Uterus (tissue), 4 donors: ENCODE measurements around the gene C12orf75. TPM values are rescaled to one million over a fixed set of nuclear protein-coding genes. Genes with fewer than 3 reads are reported as not detected.

Experiments used
- DNase-seq, 2 donors: peaks; one replicate each; pipeline ENCODE4 v3.0.0-alpha.2; 2019 to 2020
- H3K27ac ChIP-seq, 2 donors: fragments of 200-600 bp; sonication (generic); 1 replicate in 1 of 2; 2 replicates in 1 of 2; pipeline ENCODE4 v1.5.1; 2016 to 2018
- H3K27me3 ChIP-seq, 2 donors: fragments of 200-600 bp; sonication (generic); one replicate each; pipeline ENCODE4 v1.5.1; 2018 to 2019; ENCODE audit warnings: control low read depth in 1 of 2
- H3K36me3 ChIP-seq, 2 donors: fragments of 200-600 bp; sonication (generic); one replicate each; pipeline ENCODE4 v1.5.1; 2019; ENCODE audit warnings: control low read depth in 1 of 2
- H3K4me1 ChIP-seq, 2 donors: fragments of 200-600 bp; sonication (generic); one replicate each; pipeline ENCODE4 v1.5.1; 2018 to 2019; ENCODE audit warnings: control low read depth in 1 of 2
- H3K4me3 ChIP-seq, 2 donors: fragments of 200-600 bp; sonication (generic); 1 replicate in 1 of 2; 2 replicates in 1 of 2; pipeline ENCODE4 v1.5.1; 2018 to 2019; ENCODE audit warnings: mild to moderate bottlenecking in 1 of 2
- H3K9me3 ChIP-seq, 2 donors: fragments of 200-600 bp; sonication (generic); one replicate each; pipeline ENCODE4 v1.5.1; 2019; ENCODE audit warnings: control low read depth in 1 of 2
- POLR2A ChIP-seq, 2 donors: fragments of 450-650 bp; IDR thresholded peaks; one replicate each; pipeline ENCODE4 v1.6.1; 2016; ENCODE audit warnings: antibody characterized with exemption in 2 of 2, mild to moderate bottlenecking in 1 of 2, moderate library complexity in 1 of 2
- intact Hi-C: fragments of 100-400 bp; cut with DNase I; formaldehyde crosslinking; loops from one replicate; pipeline ENCODE4 v1.15.1; 2023; ENCODE audit warnings: low total_unique reads
- total RNA-seq, 4 donors: library from RNA; depleted of rRNA in 3 of 4; stranded (reverse); fragments of >200 nt in 3 of 4; gene quantifications; one replicate each; pipeline versions ENCODE4 v1.1.0 to v1.2.4, GENCODE V29; 2014 to 2023
- TF ChIP-seq, protein P1 (sequence below), 4 experiments: fragments of 200-600 bp in 2 of 4; fragments of 450-650 bp in 2 of 4; sonication (generic) in 2 of 4; IDR thresholded peaks; one replicate each; pipeline ENCODE4 v1.5.1; 2016 to 2019; ENCODE audit warnings: antibody characterized with exemption in 4 of 4, mild to moderate bottlenecking in 2 of 4, moderate library complexity in 1 of 4
- donor health status: DM: yes; HTN: yes; CAD: no.

C12orf75 gene
- total RNA-seq, 4 donors from 2014 or later: 19.6 to 57.1 (median 30.1) TPM

DNA sequence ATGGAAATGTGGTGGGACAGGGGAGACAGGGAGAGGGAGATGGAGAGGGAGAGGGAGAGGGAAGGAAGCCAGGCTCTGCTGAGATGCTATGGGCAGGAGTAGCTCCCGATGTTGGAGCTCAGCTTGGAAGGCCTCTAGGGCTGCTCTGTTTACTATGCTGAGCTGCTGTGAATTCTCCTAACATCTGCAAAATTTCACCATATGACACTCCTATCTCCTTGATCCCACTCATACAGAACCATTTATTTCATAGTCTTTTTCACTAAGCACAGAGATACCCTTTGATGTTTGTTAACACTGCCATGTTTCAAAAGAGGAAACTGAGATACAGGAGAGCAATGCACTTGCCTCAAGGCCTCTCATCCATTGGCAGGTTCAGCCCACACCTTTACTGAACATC is 60.7 kb downstream of the C12orf75 start:
- Histone ChIP-seq H3K4me3 (no peak overlapping the region), H3K27me3 (no peaks in the 10 kb centered on the region), H3K4me1 (no peaks in the 10 kb centered on the region), H3K27ac (no peak overlapping the region), H3K9me3 (no peaks in the 10 kb centered on the region), H3K36me3 (no peaks in the 10 kb centered on the region)
- intact Hi-C loops: no loop called here
- TF ChIP-seq, protein P1, sequence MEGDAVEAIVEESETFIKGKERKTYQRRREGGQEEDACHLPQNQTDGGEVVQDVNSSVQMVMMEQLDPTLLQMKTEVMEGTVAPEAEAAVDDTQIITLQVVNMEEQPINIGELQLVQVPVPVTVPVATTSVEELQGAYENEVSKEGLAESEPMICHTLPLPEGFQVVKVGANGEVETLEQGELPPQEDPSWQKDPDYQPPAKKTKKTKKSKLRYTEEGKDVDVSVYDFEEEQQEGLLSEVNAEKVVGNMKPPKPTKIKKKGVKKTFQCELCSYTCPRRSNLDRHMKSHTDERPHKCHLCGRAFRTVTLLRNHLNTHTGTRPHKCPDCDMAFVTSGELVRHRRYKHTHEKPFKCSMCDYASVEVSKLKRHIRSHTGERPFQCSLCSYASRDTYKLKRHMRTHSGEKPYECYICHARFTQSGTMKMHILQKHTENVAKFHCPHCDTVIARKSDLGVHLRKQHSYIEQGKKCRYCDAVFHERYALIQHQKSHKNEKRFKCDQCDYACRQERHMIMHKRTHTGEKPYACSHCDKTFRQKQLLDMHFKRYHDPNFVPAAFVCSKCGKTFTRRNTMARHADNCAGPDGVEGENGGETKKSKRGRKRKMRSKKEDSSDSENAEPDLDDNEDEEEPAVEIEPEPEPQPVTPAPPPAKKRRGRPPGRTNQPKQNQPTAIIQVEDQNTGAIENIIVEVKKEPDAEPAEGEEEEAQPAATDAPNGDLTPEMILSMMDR (IDR thresholded peaks at IDR 0.05): no peak
- no peak for TF ChIP-seq POLR2A (IDR thresholded peaks at IDR 0.05)
- DNase-seq: no peak

DNA sequence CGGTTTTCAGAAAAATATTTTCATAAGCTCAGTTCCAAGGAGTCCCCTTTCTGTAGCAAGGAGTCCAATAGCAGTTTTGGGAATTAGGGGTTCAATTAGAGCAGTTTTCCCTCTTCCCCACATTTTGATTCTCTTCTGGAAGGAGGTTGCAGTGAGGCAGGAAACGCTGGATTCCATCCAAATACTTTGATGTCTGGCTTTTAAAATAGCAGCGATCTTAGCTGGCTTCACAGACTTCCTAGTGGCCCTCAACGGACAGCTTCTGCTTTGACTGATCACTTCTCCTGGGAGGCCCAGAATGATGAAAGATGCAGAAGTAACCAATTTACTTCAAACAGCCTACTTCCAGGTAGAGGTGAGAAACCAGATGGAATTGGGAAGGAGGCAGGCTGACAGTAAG is 63.1 kb downstream of the C12orf75 start:
- intact Hi-C loops: no loop called here
- no peak for TF ChIP-seq POLR2A (IDR thresholded peaks at IDR 0.05)
- TF ChIP-seq, protein P1 (IDR thresholded peaks at IDR 0.05): no peak
- no peaks in the 10 kb centered on the region for H3K27me3 ChIP-seq
- H3K4me1 ChIP-seq: no peaks in the 10 kb centered on the region
- DNase-seq: no peak
- H3K9me3 ChIP-seq: no peaks in the 10 kb centered on the region
- no peaks in the 10 kb centered on the region for H3K36me3 ChIP-seq
- no peak overlapping the region for H3K27ac ChIP-seq
- no peak overlapping the region for H3K4me3 ChIP-seq

DNA sequence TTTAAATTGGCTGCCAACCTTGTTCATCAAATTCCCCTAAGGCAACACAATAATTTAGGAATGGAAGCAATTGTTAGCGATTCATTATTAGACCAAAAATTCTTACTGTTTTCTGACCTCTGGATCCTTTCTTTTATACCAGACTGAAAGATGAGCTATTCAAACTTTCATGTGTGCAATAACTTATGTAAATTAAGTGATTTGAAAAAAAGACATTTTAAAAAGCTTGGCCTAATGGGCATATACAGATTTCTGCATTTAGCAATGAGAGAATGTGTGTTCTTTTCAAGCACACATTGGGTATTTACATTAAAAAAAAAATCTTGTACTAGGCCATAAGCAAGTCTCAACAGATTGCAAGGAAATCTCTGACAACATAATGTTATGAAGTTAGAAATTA is 65.5 kb downstream of the C12orf75 start:
- Histone ChIP-seq H3K36me3 (no peaks in the 10 kb centered on the region), H3K9me3 (no peaks in the 10 kb centered on the region), H3K4me1 (no peaks in the 10 kb centered on the region), H3K27me3 (no peaks in the 10 kb centered on the region), H3K4me3 (no peak overlapping the region), H3K27ac (no peak overlapping the region)
- no peak for DNase-seq
- intact Hi-C loops: no loop called here
- no peak for TF ChIP-seq POLR2A (IDR thresholded peaks at IDR 0.05)
- TF ChIP-seq, protein P1 (IDR thresholded peaks at IDR 0.05): no peak

DNA sequence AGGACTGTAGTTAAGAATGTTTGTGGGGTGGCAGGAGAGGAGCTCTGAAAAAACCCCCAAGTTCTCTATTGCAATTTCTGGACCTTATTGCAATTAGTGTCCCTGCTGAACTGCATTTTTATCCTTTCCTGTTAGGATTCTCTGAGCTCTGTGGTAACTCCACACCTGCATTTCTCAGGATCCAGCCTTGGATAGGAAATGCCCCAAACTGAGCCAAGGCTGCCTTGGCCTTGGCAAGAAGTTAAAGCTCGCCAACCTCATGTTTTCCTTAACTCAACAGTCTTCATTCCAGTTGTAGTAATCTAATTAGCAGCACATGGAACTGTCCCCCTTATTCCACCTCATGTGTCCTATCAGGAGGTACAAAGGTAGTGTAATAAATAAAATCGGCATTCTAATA is 66.5 kb downstream of the C12orf75 start:
- no peaks in the 10 kb centered on the region for H3K36me3 ChIP-seq
- no peaks in the 10 kb centered on the region for H3K9me3 ChIP-seq
- no peak overlapping the region for H3K27ac ChIP-seq
- TF ChIP-seq POLR2A (IDR thresholded peaks at IDR 0.05): no peak
- no peak for DNase-seq
- H3K27me3 ChIP-seq: no peaks in the 10 kb centered on the region
- no peak overlapping the region for H3K4me3 ChIP-seq
- intact Hi-C loops: no loop called here
- no peaks in the 10 kb centered on the region for H3K4me1 ChIP-seq

DNA sequence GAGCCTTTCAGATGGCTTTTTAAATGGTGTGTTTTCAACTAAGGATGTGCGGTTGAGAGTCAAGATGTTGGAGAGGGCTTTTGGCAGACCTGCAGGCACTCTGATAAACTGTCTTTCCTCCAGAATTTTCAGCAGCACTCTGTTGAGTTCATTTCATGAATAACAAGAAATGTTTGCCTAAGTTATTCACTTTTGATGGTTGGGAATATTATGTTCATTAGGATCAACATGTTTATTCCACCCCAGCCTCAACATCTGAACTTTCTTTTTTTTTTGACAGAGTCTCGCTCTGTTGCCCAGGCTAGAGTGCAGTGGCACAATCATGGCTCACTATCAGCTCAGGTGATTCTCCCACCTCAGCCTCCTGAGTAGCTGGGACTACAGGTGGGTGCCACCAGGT is 68.4 kb downstream of the C12orf75 start:
- intact Hi-C loops: no loop called here

More for the DNA sequence above, 68.4 kb downstream of the C12orf75 start:
- Histone ChIP-seq H3K4me1 (no peaks in the 10 kb centered on the region), H3K9me3 (no peaks in the 10 kb centered on the region), H3K27me3 (no peaks in the 10 kb centered on the region), H3K36me3 (no peaks in the 10 kb centered on the region), H3K4me3 (no peak overlapping the region), H3K27ac (no peak overlapping the region)
- TF ChIP-seq POLR2A (IDR thresholded peaks at IDR 0.05): no peak
- TF ChIP-seq, protein P1 (IDR thresholded peaks at IDR 0.05): no peak
- no peak for DNase-seq
